Measurements from ENCODE around the gene SMKR1. TPM values are rescaled to one million over a fixed set of nuclear protein-coding genes. Genes with fewer than 3 reads are reported as not detected.
"Not testable (repeated sequence)": the region's sequence is repeated elsewhere in the genome, so short reads cannot be mapped to it uniquely, and the experiment has no call there.

SMKR1 gene
- total RNA-seq, 1 donor from 2014 or later = 2.2 TPM

DNA sequence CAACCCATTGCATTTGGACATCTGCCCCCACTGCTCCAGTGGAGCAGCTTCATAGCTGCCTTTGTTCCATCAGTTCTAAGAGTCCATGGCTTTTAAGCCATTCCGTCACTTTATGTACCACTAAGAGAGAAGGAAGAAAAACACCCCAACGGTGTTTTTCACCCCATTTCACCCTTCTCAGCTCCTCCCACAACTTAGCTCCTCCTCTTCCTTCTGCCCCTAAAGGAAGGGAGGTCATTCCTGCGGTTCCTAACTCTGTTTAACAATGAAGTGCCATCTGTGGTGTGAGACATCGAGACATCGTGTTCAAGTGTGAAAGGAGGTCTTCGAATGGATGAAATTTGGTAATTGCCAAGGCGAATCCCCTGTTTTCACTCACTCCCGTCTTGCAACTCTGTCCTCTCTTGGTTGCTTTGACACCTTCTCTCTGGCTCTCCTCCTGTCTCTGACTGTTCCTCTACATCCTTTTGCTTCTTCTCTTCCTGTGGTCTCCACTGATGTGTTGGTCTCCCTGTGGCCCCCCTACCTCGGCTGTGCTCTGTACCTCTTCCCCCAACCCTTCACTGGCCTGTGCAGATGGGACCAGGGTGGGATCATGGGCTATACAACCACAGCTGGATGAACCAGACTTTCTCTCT is 23.0 kb downstream of the SMKR1 start:
- no peak for DNase-seq (ENCODE audit: low spot score)

DNA sequence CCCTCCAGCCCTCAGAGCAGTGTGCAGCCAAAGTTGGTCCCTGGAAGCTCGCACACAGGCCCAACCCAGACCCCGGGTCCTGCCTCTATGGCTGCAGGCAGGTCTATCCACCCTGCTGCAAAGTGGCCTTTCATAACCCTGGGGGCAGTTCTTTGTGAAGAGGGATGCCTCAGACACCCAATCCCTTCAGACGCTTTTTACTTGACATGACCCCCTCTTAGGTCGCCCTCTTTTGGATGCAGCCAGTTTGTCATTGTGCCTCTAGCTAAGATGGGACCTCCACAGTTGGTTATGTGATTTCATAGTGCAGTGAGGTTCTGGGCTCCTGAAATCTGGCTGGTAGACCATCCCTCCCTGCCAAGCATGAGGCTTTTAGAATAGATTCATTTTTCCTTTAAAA is 27.3 kb downstream of the SMKR1 start:
- no peak for DNase-seq (ENCODE audit: low spot score)

DNA sequence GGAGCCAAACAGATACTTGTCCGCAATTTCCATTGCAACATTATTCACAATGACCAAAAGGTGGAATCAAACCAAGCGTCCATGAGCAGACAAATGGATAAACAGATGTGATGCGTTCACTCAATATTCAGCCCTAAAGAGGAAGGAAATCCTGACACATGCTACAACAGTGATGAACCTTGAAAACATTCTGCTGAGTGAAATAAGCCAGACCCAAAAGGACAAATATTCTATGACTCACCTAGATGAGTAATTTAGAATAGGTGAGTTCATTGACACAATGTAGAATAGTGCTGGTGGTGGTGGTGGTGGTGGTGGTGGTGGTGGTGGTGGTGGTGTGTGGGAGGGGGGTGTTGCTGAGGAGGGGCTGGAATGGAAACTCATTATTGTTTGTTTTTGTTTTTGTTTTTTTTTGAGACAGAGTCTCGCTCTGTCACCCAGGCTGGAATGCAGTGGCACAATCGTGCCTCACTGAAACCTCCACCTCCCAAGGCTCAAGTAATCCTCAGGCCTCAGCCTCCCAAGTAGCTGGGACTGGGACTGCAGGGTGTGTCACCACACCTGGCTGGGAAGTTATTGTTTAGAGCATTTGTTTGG is 28.6 kb downstream of the SMKR1 start:
- DNase-seq (ENCODE audit: low spot score) = no peak

DNA sequence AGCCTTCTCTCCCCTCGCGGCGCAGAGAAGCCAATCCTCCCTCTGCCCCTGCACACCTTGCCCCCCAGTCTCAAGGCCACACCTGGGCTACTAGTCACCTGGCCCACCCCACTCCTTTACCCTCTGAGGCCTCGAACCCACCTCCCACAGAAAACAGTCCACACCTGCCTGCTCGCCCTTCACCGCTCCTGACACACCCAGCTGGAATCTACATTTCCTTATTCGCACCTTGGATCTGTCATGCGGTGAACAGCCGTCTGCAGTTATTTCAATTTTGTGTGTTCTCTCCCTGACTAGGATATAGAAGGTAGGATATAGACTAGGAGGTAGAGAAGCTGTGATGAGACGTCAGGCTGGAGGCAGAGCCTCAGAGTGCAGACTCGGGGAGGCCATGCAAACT is 29.4 kb downstream of the SMKR1 start:
- DNase-seq (ENCODE audit: low spot score) = no peak

DNA sequence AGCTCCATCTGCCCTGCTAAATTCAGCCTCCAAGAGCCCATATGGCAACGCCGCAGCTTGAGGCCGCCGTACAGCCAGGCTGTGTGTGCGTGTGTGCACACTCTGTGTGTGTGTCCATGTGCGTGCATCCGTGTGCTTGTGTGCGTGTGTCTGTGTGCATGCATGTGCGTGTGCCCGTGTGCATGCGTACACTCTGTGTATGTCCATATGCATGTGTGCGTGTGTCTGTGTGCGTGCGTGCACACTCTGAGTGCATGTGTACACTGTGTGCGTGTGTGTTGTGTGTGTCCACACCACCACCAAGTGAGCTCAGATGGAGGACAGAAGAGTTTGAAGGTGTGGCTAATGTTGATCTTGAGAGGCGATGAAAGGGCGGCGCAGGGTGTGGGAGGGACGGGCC is 30.0 kb downstream of the SMKR1 start:
- no peak for DNase-seq (ENCODE audit: low spot score)

DNA sequence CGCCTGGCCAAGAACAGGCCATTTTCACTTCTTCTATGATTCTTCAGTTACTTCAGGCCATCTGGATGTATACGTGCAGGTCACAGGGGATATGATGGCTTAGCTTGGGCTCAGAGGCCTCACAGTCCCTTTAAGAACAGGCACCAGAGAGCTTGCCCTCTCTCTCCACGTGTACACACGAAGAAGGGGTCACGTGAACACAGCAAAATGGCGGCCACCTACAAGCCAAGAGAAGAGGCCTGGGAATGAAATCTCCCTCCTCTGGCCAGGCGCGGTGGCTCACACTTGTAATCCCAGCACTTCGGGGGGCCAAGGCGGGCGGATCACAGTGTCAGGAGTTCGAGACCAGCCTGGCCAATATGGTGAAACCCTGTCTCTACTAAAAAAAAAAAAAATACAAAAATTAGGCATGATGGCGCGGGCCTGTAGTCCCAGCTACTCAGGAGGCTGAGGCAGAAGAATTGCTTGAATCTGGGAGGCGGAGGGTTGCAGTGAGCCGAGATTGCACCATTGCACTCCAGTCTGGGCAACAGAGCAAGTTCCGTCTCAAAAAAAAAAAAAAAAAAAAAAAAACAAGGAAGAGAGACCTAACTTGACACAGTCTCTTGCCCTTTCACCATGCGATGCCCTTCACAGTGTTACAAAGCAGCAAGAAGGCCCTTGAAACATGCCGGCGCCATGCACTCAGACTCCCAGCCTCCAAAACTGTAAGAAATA is 32.4 kb downstream of the SMKR1 start:
- DNase-seq (ENCODE audit: low spot score) = not testable (repeated sequence)

DNA sequence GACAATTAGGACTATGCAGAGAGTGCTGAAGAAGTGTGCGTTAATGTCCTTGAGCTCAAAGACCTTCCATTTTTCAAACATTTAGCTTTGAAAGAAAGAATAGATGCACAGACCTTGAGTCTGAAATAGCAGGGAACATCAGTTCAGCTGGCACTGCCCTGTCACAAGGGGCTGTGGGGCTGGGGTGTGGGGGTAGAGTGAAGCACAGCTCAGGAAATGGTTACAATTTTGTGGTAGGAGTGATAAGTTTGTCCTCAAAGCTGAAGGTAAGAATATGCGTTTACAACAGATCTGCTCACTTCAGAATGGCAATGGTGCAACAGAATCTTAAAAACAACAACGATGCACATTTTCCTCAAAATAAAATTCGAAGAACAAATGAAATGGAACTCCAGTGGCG is 33.6 kb downstream of the SMKR1 start:
- no peak for DNase-seq (ENCODE audit: low spot score)

DNA sequence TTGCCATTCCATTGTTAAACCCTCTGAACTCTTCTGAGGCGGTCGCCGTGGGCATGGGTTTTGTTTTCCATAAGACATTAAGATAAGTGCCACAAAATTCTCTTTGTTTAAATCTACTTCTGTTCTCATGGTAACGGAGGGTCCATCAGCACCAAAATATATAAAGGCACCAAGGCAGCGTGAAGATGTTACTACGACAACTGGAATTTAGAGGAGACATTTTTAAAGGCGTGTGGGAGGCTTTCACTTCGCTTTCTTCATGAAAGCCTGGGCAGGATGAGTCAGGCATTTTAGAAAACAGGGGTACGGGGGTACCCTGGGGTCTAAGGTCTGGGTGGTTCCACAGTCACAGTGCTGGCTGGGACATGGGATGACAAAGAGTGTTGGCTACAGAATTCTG is 34.0 kb downstream of the SMKR1 start:
- DNase-seq (ENCODE audit: low spot score) = no peak

DNA sequence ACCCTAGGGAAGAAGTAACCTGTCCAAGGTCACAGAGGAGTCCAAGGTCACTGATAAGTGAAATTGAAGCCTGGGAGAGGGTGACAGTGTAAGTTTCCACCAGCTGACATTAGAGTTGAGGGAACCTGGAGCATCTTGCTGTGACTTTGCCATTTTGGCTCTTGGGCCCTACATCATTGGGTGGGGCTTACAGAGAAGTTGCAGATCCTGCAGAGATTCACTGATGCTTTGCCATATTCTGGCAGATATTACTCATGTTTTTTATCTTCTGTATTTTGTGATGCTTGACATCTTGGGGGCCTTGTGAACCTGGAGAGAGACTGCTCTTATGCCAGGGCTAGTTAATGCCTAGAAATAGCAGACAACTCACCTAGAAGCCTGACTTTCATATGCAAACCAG is 36.5 kb downstream of the SMKR1 start:
- no peak for DNase-seq (ENCODE audit: low spot score)

DNA sequence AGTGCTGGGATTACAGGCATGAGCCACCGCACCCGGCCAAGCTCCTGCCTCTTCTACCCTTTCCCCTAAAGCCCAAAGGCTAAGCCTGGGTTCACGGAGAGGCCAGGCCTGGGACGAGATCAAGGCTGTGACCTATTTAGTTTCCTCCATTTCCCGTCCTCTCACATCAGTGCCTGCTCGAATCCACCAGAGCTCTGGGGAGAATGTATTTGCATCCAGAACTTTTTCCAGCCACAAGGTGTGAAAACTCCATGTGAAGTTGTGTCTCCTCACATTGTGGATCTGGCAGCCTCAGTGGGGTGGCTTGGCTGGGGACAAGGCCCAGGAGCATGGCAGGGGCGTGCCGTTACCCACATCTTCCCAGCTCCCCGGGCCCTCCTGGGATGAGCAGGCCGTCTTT is 38.0 kb downstream of the SMKR1 start:
- no peak for DNase-seq (ENCODE audit: low spot score)

DNA sequence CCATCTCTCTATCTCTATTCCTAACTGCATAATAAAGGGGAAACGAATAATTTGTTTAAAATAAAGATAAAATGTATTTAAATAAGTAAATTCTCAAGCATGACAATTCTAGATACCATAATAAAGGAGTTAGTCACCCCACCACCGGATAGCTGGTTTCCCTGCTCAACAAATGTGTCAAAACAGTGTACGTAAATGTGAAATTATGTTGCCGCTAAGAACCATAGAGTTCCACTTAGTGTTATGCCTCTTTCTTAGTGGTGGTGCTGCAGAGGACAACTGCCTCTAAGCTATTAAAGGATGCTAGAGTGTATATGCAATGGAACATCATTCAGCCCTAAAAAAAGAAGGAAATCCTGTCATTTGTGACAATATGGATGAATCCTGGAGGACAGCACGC is 42.4 kb downstream of the SMKR1 start:
- DNase-seq (ENCODE audit: low spot score) = no peak

DNA sequence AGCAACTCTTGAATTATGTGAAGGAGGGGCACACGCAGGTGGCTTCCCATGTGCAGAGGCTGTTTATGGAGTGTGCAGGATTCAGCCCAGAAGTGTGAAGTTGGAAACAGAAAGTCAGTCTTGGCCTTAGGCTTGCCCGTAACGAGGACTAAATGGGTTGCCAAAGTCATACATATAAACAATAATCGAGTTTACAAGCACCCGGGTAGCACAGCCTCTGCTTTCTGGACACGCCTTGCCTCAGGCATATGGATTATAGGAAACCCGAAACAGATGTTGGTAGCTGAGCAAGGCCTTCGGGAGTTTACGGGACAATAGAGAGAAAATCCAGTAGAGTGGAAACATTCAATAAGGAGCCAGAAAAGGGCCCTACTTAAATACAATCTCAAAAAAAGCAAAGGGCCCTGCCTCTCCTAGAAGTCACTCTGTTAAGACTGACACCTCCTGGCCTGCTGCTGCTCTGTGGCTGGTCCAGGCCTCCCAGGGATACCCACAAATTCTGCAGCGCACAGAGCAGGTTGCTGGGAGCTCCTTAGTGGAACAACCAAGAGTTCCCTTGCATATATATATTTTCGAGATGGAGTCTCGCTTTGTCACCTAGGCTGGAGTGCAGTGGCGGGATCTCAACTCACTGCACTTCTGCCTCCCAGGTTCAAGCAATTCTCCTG is 48.5 kb downstream of the SMKR1 start:
- no peak for DNase-seq (ENCODE audit: low spot score)

DNA sequence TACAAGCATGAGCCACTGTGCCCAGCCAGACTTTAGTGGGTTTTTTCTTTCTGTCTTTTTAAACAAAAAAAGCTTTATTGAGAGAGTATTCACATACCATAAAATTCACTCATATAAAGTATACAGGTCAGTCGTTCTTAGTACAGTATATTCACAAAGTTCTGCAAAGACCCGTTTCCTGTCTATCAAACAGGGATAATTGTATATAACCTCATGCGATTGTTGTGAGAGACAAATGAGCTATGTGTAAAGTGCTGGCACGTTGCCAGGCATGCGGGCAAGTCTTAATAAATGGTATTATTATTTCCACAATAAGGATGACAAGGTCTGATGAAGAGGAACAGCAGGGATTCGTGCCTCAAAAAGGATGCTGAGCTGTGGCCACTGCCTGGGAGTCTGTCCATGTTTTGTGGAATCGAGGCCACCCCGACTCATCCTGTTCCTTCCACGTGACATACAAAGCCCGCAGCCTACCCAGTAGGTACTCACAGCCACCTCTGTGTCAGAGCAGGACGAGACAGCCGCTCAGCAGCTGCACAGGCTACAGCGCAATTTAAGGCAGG is 51.6 kb downstream of the SMKR1 start:
- no peak for DNase-seq (ENCODE audit: low spot score)

DNA sequence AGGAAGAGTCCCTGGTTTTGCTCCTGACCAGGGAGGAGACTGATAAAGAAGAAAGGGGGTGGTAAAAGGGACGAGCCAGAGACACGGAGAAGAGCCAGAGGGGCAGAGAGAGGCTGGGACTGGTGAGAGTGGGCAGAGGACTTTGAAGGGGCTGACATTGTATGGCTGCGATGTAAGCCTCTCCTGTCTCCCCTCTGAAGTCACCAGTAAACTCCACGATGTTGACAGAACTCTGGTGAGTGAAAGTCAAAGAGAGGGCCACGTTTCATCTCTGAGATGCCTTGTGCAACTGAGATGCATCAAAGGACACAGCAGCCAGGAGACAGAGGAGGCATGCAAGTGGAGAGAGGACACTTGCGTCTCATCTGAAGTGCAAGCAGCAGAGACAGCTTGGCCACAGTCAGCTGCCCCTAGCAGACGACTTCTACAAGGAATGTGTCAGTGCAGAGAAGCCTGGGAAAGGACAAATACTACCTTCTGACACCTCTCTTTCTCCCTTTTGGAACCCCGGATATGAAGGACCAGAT is 54.3 kb downstream of the SMKR1 start:
- no peak for DNase-seq (ENCODE audit: low spot score)

DNA sequence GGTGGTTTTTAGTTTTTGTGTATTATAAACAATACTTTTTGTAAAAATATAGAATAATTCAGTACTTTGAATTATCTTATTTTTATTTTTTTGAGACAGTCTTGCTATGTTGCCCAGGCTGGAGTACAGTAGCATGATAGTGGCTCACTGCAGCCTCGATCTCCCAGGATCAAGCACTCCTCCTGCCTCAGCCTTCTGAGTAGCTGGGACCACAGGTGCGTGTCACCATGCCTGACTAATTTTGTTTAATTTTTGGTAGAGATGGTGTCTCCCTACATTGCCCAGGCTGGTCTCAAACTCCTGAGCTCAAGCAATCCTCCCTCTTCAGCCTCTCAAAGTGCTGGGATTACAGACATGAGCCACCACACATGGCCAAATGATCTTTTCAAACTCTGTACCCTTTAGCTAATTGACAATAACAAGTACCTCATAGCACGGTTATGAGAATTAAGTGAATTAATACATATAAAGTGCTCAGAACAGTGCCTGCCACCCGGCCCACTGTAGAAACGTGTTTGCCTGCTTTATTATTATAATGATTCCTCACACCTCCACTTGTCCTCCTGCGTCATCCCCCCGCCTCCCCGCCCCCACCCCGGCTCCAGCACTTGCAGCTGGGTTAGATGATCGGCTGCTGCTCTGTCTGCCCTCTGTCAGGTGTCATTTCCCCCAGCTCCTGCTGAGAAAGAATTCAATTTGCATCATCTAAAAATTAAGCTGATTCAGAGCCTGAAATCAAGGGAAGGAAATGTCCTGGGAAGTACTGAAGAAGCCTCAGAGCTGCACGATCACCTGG is 55.6 kb downstream of the SMKR1 start:
- no peak for DNase-seq (ENCODE audit: low spot score)

DNA sequence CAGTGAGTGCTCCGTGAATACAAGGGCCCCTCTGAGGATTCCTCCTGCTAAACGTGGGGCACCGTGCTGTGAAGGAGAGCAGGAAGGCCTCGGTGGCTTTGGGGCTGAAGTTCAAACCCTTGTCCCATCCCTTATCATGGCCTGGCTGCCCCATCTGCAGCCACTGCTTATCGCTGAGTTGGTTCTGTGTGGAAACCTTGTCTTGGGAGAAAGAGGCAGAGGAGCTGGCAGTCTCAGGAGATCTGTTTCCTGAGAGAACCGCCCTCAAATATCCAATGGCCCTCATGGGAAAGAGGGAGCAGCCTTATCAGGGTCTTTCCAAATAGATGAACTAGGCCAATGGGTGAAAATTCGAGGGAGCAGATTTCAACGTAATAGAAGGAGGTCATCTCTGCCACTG is 57.2 kb downstream of the SMKR1 start:
- no peak for DNase-seq (ENCODE audit: low spot score)

DNA sequence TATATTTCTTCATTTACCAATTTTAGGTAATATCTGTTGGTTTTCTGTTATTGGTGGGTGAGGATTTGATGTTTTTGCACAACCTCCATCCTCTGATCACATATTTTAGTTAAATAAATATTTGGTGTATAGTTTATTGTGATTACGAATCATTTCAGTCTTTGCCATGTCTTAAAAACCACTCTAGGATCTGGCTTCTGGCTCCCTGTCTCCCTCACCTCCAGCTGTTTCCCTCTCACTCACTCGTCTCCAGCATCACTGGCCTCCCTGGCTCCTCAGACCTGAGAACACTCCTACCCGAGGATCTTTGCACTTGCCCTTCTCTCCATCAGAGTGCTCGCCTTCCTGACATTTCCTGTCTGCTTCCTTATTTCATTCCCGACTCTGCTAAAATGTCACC is 58.5 kb downstream of the SMKR1 start:
- DNase-seq (ENCODE audit: low spot score) = no peak

DNA sequence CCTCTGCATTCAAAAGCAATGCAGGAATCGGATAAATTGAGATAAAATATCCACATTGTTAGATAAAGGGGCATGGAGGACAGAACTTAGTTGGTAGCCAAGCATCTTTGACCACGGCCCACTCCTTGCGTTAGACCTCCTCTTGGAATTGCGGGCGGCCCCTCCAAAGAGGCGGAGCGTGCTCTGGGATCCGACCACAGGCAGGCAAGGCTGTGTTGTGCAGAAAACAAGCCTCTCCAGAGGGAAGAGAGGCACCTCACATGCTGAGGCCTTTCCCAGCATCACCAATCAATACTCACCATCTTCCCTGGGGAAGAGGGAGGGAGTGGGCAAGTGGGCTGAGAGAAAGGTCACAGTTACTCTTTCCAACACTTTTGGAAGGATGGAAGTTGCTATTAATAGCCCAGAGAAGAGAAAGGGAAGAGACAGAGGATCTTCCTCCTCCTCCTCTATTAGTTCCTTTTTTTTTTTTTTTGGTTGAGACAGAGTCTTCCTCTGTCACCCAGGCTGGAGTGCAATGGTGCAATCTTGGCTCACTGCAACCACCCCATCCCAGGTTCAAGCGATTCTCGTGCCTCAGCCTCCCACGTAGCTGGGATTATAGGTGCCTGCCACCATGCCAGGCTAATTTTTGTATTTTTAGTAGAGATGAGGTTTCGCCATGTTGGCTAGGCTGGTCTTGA is 59.5 kb downstream of the SMKR1 start:
- no peak for DNase-seq (ENCODE audit: low spot score)

All from ureter (tissue), 1 donor.